ENCODE results near the gene SAMMSON.

GRCh38 chr3:70112751-70113150 lies 113.2 kb downstream of the SAMMSON start:
- TF ChIP-seq POLR2A (IDR thresholded peaks at IDR 0.05), result no peak
- TF ChIP-seq CTCF (IDR thresholded peaks at IDR 0.05), result no peak
- TF ChIP-seq POLR2AphosphoS5 (IDR thresholded peaks at IDR 0.05), result no peak

Data from breast epithelium (tissue), 3 donors.